Measurements from ENCODE around the gene XPNPEP2.

The XPNPEP2 gene

GRCh38 chrX:129804806-129805205, 66.0 kb downstream of the XPNPEP2 start:
- DNase-seq = no peak

- no peak for DNase-seq
These were observed 69.5 kb downstream of the XPNPEP2 start for GRCh38 chrX:129808158-129808828.

GRCh38 chrX:129808829-129809796, 70.3 kb downstream of the XPNPEP2 start:
- DNase-seq = no peak

- DNase-seq = no peak
These were observed 75.0 kb downstream of the XPNPEP2 start for GRCh38 chrX:129813662-129814368.

GRCh38 chrX:129818123-129818522, 79.3 kb downstream of the XPNPEP2 start:
- no peak for DNase-seq

Data from NCI-H2227 treated with DMSO at 0.1 percent for 48 hours (cell line).